Suprapubic skin (tissue), 3 donors: ENCODE data around the gene GRK5.

Source experiments
- CTCF ChIP-seq, 2 donors: fragments of 200-600 bp in 1 of 2; fragments of 450-650 bp in 1 of 2; sonication (generic) in 1 of 2; IDR thresholded peaks; one replicate each; pipeline ENCODE4 v1.5.1; 2016 to 2019; ENCODE audit warnings: antibody characterized with exemption in 2 of 2, mild to moderate bottlenecking in 1 of 2, moderate library complexity in 1 of 2
- POLR2A ChIP-seq, 2 donors: fragments of 450-650 bp; IDR thresholded peaks; one replicate each; pipeline ENCODE4 v1.6.1; 2017; ENCODE audit warnings: antibody characterized with exemption in 2 of 2, mild to moderate bottlenecking in 2 of 2, moderate library complexity in 2 of 2

GRCh38 chr10:119299531-119299930 lies 92.2 kb downstream of the GRK5 start:
- no peak for TF ChIP-seq POLR2A (IDR thresholded peaks at IDR 0.05)
- TF ChIP-seq CTCF (IDR thresholded peaks at IDR 0.05) = no peak
